Fibroblast of skin of back (primary cell): ENCODE data around the gene TEK.

ENCODE experiments used
- DNase-seq: peaks from one replicate; pipeline ENCODE4 v3.0.0-alpha.2; 2013

Gene TEK

GRCh38 chr9:27248702-27249101 lies 139.7 kb downstream of the TEK start:
- DNase-seq: peak; percentile 42

- no peak for DNase-seq
Measured at GRCh38 chr9:27258662-27259061, 149.6 kb downstream of the TEK start.

- no peak for DNase-seq
Measured at GRCh38 chr9:27260789-27261516, 151.9 kb downstream of the TEK start.

- DNase-seq: peak; percentile 6
Measured at GRCh38 chr9:27261517-27262211, 152.6 kb downstream of the TEK start.

- DNase-seq: no peak
Measured at GRCh38 chr9:27272103-27272502, 163.1 kb downstream of the TEK start.

GRCh38 chr9:27273186-27273585 lies 164.2 kb downstream of the TEK start:
- no peak for DNase-seq

- peak; percentile 57 for DNase-seq
Measured at GRCh38 chr9:27276193-27277030, 167.4 kb downstream of the TEK start.

GRCh38 chr9:27278374-27278773 lies 169.3 kb downstream of the TEK start:
- no peak for DNase-seq

- DNase-seq: no peak
Measured at GRCh38 chr9:27279611-27280010, 170.6 kb downstream of the TEK start.
